ENCODE data around the gene RNF208.

Gene RNF208

GRCh38 chr9:137189297-137190295, 32.4 kb downstream of the RNF208 start:
- DNase-seq = no peak

DNA sequence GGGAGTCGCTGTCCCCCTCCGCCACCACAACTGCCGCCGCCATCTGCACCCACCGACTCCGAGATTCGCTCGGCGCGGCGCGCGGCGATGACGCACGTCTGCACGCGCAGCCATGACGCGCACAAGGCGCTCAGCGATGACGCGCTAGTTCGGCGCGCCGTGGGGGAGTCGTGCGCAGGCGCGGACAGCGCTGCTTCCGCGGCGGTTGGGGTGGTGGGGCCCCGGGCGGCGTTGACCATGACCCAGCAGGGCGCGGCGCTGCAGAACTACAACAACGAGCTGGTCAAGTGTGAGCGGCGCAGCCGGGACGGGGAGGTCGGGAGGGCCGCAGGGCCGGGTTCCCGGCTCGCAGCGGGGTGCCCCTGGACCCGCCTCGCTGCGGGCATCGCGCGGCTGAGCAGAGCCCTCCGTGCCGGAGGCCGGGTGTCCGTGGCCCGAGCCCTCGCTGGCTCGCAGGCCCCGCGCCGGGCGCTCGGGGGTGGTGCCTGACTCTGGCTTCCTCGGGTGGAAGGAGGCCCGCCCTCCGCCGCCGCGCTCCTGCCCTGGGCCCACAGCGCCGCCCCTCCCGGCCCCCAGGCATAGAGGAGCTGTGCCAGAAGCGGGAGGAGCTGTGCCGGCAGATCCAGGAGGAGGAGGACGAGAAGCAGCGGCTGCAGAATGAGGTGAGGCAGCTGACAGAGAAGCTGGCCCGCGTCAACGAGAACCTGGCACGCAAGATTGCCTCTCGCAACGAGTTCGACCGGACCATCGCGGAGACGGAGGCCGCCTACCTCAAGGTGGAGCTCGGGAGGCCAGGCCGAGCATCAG, 33.3 kb downstream of the RNF208 start, which contains the start of the genes ANAPC2 and SSNA1:
ANAPC2 (minus strand) TSS at position 71 of the 807 bp plus-strand sequence; CDS start at position 43, 28 bp downstream.
SSNA1 (plus strand) TSS at position 187 of the 807 bp plus-strand sequence; CDS start at position 238, 51 bp downstream.
- DNase-seq = peak; percentile 100

DNA sequence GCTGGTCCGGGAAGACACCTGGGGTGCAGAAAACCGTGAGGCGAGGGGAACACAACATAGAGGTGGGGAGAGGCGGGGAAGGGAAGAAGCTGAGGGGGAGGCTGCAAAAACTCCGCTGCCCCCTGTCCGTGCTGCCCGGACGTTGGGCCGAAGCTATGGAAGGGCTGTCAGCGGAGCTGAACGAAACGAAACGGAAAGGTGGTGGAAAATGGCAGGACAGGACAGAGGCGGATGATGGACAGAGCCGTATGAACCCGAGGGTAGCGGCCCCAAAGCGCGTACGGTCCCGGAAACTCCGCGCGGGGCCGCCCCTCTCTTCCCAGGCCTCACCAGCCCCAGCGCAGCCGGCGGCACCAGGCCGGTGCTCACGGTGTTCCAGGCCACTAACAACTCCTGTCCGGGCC, 34.0 kb downstream of the RNF208 start:
- no peak for DNase-seq

- DNase-seq = no peak
Measured at GRCh38 chr9:137187386-137187785, 34.7 kb downstream of the RNF208 start.

DNA sequence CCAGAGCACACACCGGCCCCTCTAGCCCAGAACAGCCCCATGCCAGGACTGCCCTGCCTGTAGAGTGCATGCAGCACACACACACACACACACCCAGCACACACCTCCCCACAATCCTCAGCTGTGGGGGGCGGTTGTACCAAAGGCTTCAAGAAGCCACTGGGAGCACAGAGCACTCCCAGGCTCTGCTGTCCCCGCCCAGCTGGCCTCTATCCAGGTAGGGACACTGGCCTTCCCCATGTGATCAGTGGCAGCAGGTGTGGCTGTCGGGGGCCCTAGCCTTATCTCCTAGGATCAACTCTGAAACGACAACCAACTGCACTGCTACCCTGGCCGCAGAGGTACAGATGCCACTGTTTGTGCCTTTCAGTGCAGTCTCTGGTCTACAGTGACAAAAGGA, 35.7 kb downstream of the RNF208 start:
- DNase-seq = no peak

- no peak for DNase-seq
Measured at GRCh38 chr9:137185921-137186320, 36.1 kb downstream of the RNF208 start.

DNA sequence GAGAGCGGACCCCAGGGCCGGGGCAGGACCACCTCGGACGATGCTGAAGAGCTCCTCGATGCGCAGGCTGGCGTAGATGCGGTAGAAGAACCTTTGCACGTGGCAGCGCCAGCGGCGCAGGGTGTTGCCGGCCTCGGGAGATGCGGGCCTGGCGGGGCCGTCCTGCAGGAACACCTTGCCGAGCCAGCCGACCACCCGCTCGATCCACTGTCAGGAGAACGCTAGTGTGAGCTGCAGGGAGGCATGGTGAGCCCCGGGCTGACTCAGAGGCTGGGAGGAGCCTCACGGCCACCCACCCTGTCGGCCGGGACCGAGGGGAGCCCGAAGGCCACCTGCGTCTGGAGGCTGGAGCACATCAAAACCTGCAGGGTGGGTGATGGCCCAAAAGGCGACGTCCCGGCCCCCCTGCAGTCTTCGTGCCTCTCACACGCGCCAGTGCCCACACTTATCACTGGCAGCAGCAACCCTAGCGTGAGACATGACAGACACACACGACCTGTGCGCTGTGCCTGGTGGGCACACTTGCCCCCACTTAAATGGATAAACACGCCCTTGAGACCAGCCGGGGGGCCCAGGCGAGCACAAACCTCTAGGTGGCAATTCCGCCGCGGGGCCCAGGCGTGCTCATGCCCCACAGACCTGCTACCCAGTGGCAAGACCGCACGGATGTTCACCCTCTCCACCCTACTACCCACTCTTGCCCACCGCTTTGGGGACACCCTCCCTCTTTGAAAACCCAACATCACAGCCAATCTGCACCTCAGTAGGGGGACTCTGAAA, 37.0 kb downstream of the RNF208 start:
- no peak for DNase-seq

DNA sequence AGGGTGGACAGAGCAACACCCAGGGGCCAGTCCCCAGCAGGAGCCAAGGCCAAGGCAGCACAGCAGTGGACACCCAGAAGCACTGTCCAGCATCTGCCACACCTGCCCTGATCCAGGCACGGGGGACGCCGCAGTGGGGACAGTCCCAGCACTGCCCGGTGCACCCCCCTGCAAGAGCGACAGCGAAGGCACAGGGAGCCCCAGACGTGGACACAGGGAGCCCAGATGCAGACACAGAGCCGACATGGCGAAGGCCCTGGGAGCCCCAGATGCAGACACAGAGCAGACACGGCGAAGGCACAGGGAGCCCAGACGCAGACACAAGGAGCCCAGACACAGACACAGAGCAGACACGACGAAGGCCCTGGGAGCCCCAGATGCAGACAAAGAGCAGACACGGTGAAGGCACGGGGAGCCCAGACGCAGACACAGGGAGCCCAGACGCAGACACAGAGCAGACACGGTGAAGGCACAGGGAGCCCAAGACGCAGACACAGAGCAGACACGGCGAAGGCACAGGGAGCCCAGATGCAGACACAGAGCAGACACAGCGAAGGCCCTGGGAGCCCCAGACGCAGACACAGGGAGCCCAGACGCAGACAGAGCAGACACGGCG, 38.0 kb downstream of the RNF208 start:
- no peak for DNase-seq

- no peak for DNase-seq
Measured at GRCh38 chr9:137182836-137183235, 39.2 kb downstream of the RNF208 start.

DNA sequence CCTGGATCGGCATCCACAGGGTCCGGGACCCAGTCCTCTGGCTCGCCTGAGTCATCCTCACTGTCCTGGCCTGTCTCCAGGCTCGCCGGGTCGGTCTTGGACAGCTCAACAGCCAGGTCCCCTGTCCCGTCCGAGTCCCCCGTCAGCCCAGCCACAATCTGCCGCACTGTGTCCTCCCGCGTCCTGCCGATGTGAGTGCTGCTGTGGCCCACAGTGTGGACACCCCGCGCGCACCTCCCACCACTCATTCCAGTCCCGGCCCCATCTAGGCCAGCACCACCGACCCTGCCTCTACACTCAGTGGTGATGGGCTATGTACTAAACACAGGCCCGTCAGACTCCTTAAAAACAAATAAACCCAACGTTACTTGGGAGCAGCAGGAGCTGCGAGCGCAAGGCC, 40.4 kb downstream of the RNF208 start:
- DNase-seq = no peak

DNA sequence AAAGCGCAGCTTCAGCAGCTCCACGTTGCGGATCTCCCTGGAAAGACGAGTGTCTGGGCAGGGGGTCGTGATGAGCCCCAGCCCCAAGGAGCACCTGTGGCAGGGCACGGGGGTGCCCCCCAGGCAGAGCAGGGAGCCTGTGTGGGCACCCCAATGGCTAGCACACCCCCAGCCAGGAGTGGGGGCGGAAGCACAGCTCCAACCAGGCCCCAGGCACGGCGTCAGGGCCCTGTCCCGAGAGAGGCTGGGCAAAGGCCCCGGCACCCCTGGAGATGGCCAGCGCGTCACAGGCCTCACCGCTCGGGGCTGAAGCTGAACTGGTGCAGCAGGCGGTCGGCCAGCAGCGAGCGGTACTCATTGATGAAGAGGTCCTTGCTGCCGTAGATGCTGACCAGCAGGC, 41.5 kb downstream of the RNF208 start:
- no peak for DNase-seq

DNA sequence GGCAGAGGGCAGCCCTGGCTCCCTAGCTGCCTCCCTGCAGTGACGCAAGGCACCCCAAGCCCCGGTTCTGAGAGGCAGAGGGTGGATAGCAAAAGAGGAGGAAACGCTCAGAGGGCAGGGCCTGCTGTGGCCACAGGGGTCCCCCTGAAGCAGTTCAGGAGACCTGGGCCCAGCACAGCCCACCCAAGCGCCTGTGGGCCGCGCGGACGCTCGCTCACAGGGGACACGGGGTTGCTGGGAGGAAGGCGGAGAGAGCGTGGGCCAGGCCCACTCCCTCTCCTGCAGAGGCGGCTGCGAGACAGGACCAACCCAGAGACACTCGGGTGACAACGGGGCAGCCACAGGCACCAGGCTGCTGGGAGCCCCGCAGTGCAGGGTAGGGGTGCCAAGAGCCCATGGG, 42.3 kb downstream of the RNF208 start:
- no peak for DNase-seq

GRCh38 chr9:137178939-137179630, 43.0 kb downstream of the RNF208 start:
- DNase-seq = no peak

- no peak for DNase-seq
Measured at GRCh38 chr9:137178201-137178938, 43.7 kb downstream of the RNF208 start.

DNA sequence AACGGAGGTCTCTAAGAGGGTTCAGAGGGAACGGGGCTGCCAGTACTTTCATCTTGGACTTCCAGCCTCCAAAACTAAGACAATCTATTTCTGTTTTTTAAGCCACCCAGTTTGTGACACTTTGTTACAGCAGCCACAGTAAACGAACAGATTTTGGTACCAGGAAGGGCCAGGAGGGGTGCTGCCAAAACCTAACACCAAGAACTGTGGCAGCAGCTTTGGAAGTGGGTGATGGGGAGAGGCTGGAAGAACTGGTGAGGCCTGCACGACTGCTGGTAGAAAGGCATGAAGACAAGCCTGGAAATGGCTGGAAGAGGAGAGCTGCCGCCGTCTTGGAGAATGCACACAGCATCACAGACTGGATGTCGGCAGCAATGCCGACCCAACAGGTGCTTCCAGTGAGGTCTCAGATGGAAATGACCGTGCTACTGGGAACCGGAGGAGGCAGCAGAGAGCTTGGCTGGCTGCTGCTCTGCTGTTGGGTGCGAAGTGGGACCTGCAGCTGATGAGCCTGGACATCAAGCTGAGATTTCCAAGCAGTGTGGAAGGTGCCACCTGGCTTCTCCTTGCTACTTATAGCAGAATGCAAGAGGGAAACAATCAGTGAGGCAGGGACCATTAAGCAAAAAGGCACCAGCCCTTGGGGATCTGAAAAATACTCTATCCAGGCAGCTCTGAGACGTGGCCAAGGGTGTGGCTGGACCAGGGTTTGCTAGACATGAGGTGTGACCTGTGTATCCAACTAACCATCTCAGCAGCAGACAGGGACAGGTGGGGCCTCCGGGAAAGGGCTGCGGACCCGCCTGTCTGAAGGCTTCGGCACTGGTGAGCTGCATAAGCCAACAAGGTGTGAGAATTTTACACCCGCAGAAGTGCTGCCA, 45.5 kb downstream of the RNF208 start:
- DNase-seq = no peak

GRCh38 chr9:137175345-137175961, 46.6 kb downstream of the RNF208 start:
- no peak for DNase-seq

DNA sequence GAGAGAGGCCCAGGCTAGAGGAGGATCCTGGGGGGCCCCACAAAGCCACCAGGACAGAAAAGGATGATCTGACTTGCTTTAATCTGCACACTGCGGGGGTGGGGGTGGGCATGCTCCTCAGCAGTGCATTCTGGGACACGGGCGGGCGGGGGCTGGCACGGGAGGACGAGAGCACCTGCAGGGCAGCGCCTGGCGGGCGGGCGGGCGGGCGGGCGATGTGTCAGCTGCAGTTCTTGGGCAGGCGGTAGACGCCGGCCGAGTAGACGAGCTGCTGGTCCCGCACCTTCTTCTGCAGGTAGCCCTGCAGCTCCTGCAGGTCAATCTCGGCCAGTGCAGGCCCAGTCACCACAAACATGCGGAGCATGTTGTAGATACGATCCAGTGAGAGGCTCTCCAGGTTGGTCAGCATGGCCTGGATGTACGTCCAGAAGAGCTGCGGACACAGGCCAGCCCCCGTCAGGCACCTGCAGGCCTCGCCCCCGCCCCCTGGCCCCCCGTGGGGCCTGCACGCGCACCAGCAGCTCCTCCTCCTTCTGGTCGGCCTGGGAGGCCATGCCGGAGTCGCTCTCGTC, 47.2 kb downstream of the RNF208 start:
- no peak for DNase-seq

- DNase-seq = no peak
Measured at GRCh38 chr9:137173796-137174664, 48.0 kb downstream of the RNF208 start.

All from activated CD8-positive, alpha-beta memory T cell treated with anti-CD3 and anti-CD28 coated beads, Interleukin-2, amount 50 U/mL, for 48 hours (primary cell).